ENCODE results near the gene SHOC2. TPM values are rescaled to one million over a fixed set of nuclear protein-coding genes. Genes with fewer than 3 reads are reported as not detected.

Gene SHOC2
- total RNA-seq, 1 donor from 2014 or later: 45.9 TPM

GRCh38 chr10:110881247-110881646 is 38.2 kb upstream of the SHOC2 start:
- no peaks in the 10 kb centered on the region for H3K27me3 Mint-ChIP-seq

GRCh38 chr10:110881905-110882304 is 37.5 kb upstream of the SHOC2 start:
- Mint-ChIP-seq H3K36me3 (ENCODE audit: insufficient read depth) (peaks cover 20% of the 10 kb centered on the region), H3K4me1 (ENCODE audit: low read depth) (peaks cover 1% of the 10 kb centered on the region), H3K4me3 (ENCODE audit: low read depth) (no peak overlapping the region), H3K27me3 (no peaks in the 10 kb centered on the region), H3K9me3 (ENCODE audit: low read depth) (no peaks in the 10 kb centered on the region), H3K27ac (no peak overlapping the region)
- TF ChIP-seq CTCF (IDR thresholded peaks at IDR 0.05; ENCODE audit: unreplicated experiment): no peak
- DNase-seq (ENCODE audit: low spot score, unreplicated experiment): no peak

More at GRCh38 chr10:110881247-110881646, 38.2 kb upstream of the SHOC2 start:
- Mint-ChIP-seq H3K9me3 (ENCODE audit: low read depth) (no peaks in the 10 kb centered on the region), H3K27ac (peak overlapping the region; percentile 43), H3K4me1 (ENCODE audit: low read depth) (peaks cover 1% of the 10 kb centered on the region), H3K36me3 (ENCODE audit: insufficient read depth) (peaks cover 20% of the 10 kb centered on the region), H3K4me3 (ENCODE audit: low read depth) (no peak overlapping the region)
- no peak for TF ChIP-seq CTCF (IDR thresholded peaks at IDR 0.05; ENCODE audit: unreplicated experiment)
- no peak for DNase-seq (ENCODE audit: low spot score, unreplicated experiment)

GRCh38 chr10:110883924-110884323 is 35.5 kb upstream of the SHOC2 start:
- no peak for TF ChIP-seq CTCF (IDR thresholded peaks at IDR 0.05; ENCODE audit: unreplicated experiment)
- Mint-ChIP-seq H3K27ac (no peak overlapping the region), H3K36me3 (ENCODE audit: insufficient read depth) (peaks cover 20% of the 10 kb centered on the region), H3K27me3 (no peaks in the 10 kb centered on the region), H3K4me3 (ENCODE audit: low read depth) (no peak overlapping the region), H3K4me1 (ENCODE audit: low read depth) (no peaks in the 10 kb centered on the region), H3K9me3 (ENCODE audit: low read depth) (no peaks in the 10 kb centered on the region)
- DNase-seq (ENCODE audit: low spot score, unreplicated experiment): no peak

- no peak overlapping the region for H3K4me3 Mint-ChIP-seq (ENCODE audit: low read depth)
- no peaks in the 10 kb centered on the region for H3K9me3 Mint-ChIP-seq (ENCODE audit: low read depth)
- H3K4me1 Mint-ChIP-seq (ENCODE audit: low read depth): no peaks in the 10 kb centered on the region
- no peak for DNase-seq (ENCODE audit: low spot score, unreplicated experiment)
- no peaks in the 10 kb centered on the region for H3K27me3 Mint-ChIP-seq
- peaks cover 27% of the 10 kb centered on the region for H3K36me3 Mint-ChIP-seq (ENCODE audit: insufficient read depth)
- H3K27ac Mint-ChIP-seq: peak overlapping the region; percentile 20
- no peak for TF ChIP-seq CTCF (IDR thresholded peaks at IDR 0.05; ENCODE audit: unreplicated experiment)
These were observed 33.3 kb upstream of the SHOC2 start for GRCh38 chr10:110885932-110886674.

GRCh38 chr10:110887560-110887959 is 31.8 kb upstream of the SHOC2 start:
- no peak overlapping the region for H3K4me3 Mint-ChIP-seq (ENCODE audit: low read depth)
- peaks cover 24% of the 10 kb centered on the region for H3K36me3 Mint-ChIP-seq (ENCODE audit: insufficient read depth)
- H3K27me3 Mint-ChIP-seq: no peaks in the 10 kb centered on the region
- no peak for TF ChIP-seq CTCF (IDR thresholded peaks at IDR 0.05; ENCODE audit: unreplicated experiment)
- no peaks in the 10 kb centered on the region for H3K9me3 Mint-ChIP-seq (ENCODE audit: low read depth)
- DNase-seq (ENCODE audit: low spot score, unreplicated experiment): no peak
- no peak overlapping the region for H3K27ac Mint-ChIP-seq
- H3K4me1 Mint-ChIP-seq (ENCODE audit: low read depth): no peaks in the 10 kb centered on the region

Measured in progenitor cell of endocrine pancreas (in vitro differentiated cells).